Measurements from ENCODE around the gene OXSR1.

GRCh38 chr3:38151667-38152265 lies 13.6 kb upstream of the OXSR1 start:
- TF ChIP-seq CTCF (IDR thresholded peaks at IDR 0.05): no peak
- TF ChIP-seq EP300 (IDR thresholded peaks at IDR 0.05): no peak
